Activated T-cell treated with anti-CD3 and anti-CD28 coated beads, Interleukin-2, amount 50 U/mL, for 24 hours (primary cell): Measurements from ENCODE around the gene ENKUR.

ENCODE experiments used
- DNase-seq: peaks from one replicate; pipeline ENCODE4 v3.0.0-alpha.2; 2020
- H3K27ac Mint-ChIP-seq: 2 replicates; pipeline ENCODE4 v1.8.0; 2020; ENCODE audit warnings: mild to moderate bottlenecking, mixed read lengths
- H3K27me3 Mint-ChIP-seq: 2 replicates; pipeline ENCODE4 v1.8.0; 2020; ENCODE audit warnings: mixed read lengths
- H3K36me3 Mint-ChIP-seq: 2 replicates; pipeline ENCODE4 v1.8.0; 2020; ENCODE audit warnings: low read depth, mixed read lengths
- H3K4me1 Mint-ChIP-seq: 2 replicates; pipeline ENCODE4 v1.8.0; 2020; ENCODE audit warnings: low read depth, mixed read lengths
- H3K4me3 Mint-ChIP-seq: 2 replicates; pipeline ENCODE4 v1.8.0; 2020; ENCODE audit warnings: mild to moderate bottlenecking, moderate library complexity, mixed read lengths
- H3K9me3 Mint-ChIP-seq: 2 replicates; pipeline ENCODE4 v1.8.0; 2020; ENCODE audit warnings: mixed read lengths

Gene ENKUR

GRCh38 chr10:25015828-25016375, at the start of gene ENKUR:
Gene ENKUR (minus strand): TSS chr10:25016158. CDS start chr10:25015936, 222 bp downstream.
- H3K4me1 Mint-ChIP-seq: peaks cover 32% of the 10 kb centered on the region
- DNase-seq: peak; percentile 88
- H3K27ac Mint-ChIP-seq: peak within 1 kb of the TSS; percentile 98
- H3K4me3 Mint-ChIP-seq: peak within 1 kb of the TSS; percentile 92
- peaks cover 11% of the 10 kb centered on the region for H3K36me3 Mint-ChIP-seq
- H3K9me3 Mint-ChIP-seq: peaks cover 3% of the 10 kb centered on the region
- no peaks in the 10 kb centered on the region for H3K27me3 Mint-ChIP-seq

- Mint-ChIP-seq H3K4me1 (peaks cover 10% of the 10 kb centered on the region), H3K4me3 (no peak overlapping the region), H3K9me3 (no peaks in the 10 kb centered on the region)
Measured at GRCh38 chr10:25064401-25064800, 48.4 kb upstream of the ENKUR start.

DNA sequence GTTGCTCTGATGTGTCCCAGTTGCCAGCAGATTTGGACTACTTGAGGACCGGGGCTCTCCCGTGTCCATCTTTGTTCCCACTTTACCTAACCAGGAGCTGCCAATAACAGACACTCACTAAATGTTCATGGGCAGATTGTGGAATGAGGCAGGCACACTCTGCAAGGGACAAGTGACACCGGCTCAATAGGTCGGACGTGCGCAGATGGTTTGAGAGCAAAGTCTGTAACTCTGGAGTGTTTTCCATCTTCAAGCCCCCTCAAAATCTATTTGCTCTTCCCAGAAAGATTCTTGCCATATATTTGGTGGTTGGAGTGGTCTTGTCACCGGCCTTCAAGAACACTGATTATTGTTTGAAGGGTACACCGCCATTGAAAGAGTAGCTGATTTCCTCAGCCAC, 47.7 kb upstream of the ENKUR start:
- Mint-ChIP-seq H3K27ac (no peak overlapping the region), H3K27me3 (peaks cover 11% of the 10 kb centered on the region), H3K4me3 (no peak overlapping the region), H3K36me3 (no peaks in the 10 kb centered on the region), H3K4me1 (peaks cover 10% of the 10 kb centered on the region), H3K9me3 (no peaks in the 10 kb centered on the region)
- DNase-seq: no peak

More at GRCh38 chr10:25064401-25064800, 48.4 kb upstream of the ENKUR start:
- Mint-ChIP-seq H3K27me3 (peaks cover 11% of the 10 kb centered on the region), H3K27ac (no peak overlapping the region), H3K36me3 (no peaks in the 10 kb centered on the region)
- DNase-seq: no peak

DNA sequence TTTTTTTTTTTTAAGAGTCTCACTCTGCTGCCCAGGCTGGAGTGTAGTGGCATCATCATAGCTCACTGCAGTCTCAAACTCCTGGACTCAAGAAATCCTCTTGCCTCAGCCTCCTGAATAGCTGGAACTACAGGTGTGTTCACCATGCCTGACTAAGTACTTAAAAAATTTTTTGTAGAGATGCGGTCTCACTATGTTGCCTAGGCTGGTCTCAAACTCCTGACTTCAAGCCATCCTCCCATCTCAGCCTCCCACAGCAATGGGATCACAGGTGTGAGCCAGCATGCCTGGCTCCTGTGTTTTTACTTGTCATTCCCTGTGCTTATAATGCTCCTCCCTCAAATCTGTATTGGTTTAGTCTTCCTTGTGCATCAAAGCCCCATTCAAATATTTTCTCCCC, 47.2 kb upstream of the ENKUR start:
- Mint-ChIP-seq H3K4me1 (peaks cover 10% of the 10 kb centered on the region), H3K36me3 (no peaks in the 10 kb centered on the region), H3K27ac (no peak overlapping the region), H3K27me3 (peaks cover 9% of the 10 kb centered on the region), H3K4me3 (no peak overlapping the region), H3K9me3 (no peaks in the 10 kb centered on the region)
- DNase-seq: no peak

- H3K27ac Mint-ChIP-seq: peak overlapping the region; percentile 84
- no peak overlapping the region for H3K4me3 Mint-ChIP-seq
- no peaks in the 10 kb centered on the region for H3K9me3 Mint-ChIP-seq
- H3K4me1 Mint-ChIP-seq: peaks cover 10% of the 10 kb centered on the region
- no peak for DNase-seq
- H3K27me3 Mint-ChIP-seq: peaks cover 8% of the 10 kb centered on the region
- no peaks in the 10 kb centered on the region for H3K36me3 Mint-ChIP-seq
Measured at GRCh38 chr10:25061711-25062449, 45.9 kb upstream of the ENKUR start.

- H3K27me3 Mint-ChIP-seq: peaks cover 8% of the 10 kb centered on the region
- H3K36me3 Mint-ChIP-seq: no peaks in the 10 kb centered on the region
- H3K9me3 Mint-ChIP-seq: no peaks in the 10 kb centered on the region
- H3K4me3 Mint-ChIP-seq: no peak overlapping the region
- no peak for DNase-seq
- H3K4me1 Mint-ChIP-seq: peaks cover 10% of the 10 kb centered on the region
- H3K27ac Mint-ChIP-seq: no peak overlapping the region
Measured at GRCh38 chr10:25061125-25061524, 45.2 kb upstream of the ENKUR start.

DNA sequence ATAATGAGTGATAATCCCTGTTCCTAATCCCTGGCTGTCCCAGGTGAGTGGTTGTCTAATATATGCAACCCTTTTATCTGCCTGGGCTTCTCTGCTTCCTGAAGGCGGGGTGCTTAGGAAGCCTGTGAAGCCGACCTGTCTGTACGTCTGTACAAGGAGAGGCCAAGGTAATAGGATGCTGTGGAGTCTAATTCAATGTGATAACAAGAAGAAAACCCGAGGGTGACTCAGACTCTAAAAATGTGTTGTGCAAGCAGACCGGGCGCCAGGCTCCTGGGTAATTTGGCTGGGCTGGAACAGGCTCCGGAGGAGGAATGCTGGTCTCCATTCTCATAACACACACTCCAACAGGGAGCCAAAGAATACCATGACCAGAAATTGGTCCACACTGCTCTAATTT, 44.0 kb upstream of the ENKUR start:
- Mint-ChIP-seq H3K27ac (no peak overlapping the region), H3K4me3 (no peak overlapping the region), H3K27me3 (peaks cover 8% of the 10 kb centered on the region), H3K4me1 (peaks cover 10% of the 10 kb centered on the region), H3K36me3 (no peaks in the 10 kb centered on the region), H3K9me3 (no peaks in the 10 kb centered on the region)
- DNase-seq: no peak

DNA sequence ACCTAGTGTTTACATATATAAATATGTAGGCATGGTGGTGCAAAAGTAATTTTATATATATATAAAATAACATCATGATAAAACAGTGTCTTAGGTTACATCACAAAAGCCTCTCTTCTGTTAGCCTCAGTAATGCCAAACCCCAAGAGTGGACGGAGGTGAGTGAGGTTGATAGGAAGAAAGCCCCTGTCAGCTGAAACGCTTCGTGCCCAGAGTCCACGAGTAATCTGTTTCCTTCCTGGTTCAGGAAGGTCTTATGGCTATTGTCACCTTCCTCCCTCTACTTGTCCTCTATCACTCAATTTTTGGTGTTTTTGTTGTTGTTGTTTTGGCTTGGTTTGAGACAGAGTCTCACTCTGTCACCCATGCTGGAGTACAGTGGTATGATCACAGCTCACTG, 41.9 kb upstream of the ENKUR start:
- no peak for DNase-seq
- Mint-ChIP-seq H3K9me3 (no peaks in the 10 kb centered on the region), H3K4me1 (peaks cover 6% of the 10 kb centered on the region), H3K27ac (no peak overlapping the region), H3K27me3 (no peaks in the 10 kb centered on the region), H3K36me3 (no peaks in the 10 kb centered on the region), H3K4me3 (no peak overlapping the region)

GRCh38 chr10:25056726-25057125, 40.8 kb upstream of the ENKUR start:
- H3K9me3 Mint-ChIP-seq: no peaks in the 10 kb centered on the region
- H3K4me3 Mint-ChIP-seq: no peak overlapping the region
- no peaks in the 10 kb centered on the region for H3K36me3 Mint-ChIP-seq
- no peak overlapping the region for H3K27ac Mint-ChIP-seq
- no peaks in the 10 kb centered on the region for H3K4me1 Mint-ChIP-seq
- no peak for DNase-seq
- H3K27me3 Mint-ChIP-seq: no peaks in the 10 kb centered on the region

DNA sequence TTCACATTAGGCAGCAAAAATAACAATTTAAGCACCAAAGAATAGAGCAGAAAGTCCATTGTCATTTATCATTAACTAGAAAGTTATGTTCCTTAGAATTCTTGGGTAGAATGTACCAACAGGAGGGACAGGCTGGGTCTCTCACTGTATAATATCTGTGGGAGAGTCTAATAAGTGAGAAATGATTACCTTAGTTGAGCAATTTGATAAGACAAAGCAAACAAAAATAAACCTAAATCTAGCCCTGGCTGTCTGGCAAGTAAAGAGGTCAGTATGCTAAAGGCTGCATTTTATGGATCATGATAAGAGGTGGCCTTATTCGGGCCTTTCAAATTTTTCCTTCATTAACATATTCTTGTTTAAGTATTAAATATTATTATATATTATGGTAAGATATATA, 36.1 kb upstream of the ENKUR start:
- Mint-ChIP-seq H3K9me3 (no peaks in the 10 kb centered on the region), H3K36me3 (no peaks in the 10 kb centered on the region), H3K27me3 (peaks cover 23% of the 10 kb centered on the region), H3K4me1 (no peaks in the 10 kb centered on the region), H3K4me3 (no peak overlapping the region), H3K27ac (no peak overlapping the region)
- DNase-seq: no peak

DNA sequence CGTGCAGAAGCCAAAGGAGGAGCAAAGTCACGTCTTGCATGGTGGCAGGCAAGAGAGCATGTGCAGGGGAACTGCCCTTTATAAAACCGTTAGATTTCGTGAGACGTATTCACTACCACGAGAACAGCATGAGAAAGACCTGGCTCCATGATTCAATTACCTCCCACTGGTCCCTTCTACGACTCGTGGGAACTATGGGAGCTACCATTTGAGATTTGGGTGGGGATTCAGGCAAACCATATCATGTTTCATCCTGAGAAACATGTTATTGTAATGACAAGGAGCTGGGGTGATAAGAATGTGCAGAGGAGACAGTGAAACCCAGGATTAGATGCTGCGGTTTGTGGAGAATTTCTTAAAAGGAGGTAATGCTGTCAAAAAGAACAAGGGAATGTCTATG, 34.4 kb upstream of the ENKUR start:
- Mint-ChIP-seq H3K27me3 (peaks cover 28% of the 10 kb centered on the region), H3K4me1 (no peaks in the 10 kb centered on the region), H3K27ac (no peak overlapping the region), H3K4me3 (no peak overlapping the region), H3K9me3 (no peaks in the 10 kb centered on the region), H3K36me3 (no peaks in the 10 kb centered on the region)
- no peak for DNase-seq

DNA sequence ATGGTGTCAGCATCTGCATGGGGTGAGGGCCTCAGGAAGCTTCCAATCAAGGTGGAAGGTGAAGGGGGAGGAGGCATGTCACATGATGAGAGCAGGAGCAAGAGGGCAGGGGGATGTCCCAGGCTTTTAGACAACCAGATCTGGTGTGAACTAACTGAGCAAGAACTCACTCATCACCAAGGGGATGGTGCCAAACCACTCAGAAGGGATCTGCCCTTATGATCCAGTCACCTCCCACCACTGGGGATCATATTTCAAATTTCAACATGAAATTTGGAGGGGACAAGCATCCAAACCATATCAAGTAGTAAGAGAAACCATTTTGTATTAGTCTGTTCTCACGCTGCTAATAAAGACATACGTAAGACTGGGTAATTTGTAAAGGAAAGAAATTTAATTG, 34.0 kb upstream of the ENKUR start:
- H3K4me3 Mint-ChIP-seq: no peak overlapping the region
- H3K27me3 Mint-ChIP-seq: peaks cover 28% of the 10 kb centered on the region
- H3K27ac Mint-ChIP-seq: no peak overlapping the region

GRCh38 chr10:25048450-25048849, 32.5 kb upstream of the ENKUR start:
- DNase-seq: no peak
- Mint-ChIP-seq H3K36me3 (no peaks in the 10 kb centered on the region), H3K4me3 (no peak overlapping the region), H3K27me3 (peaks cover 37% of the 10 kb centered on the region), H3K4me1 (no peaks in the 10 kb centered on the region), H3K27ac (no peak overlapping the region), H3K9me3 (no peaks in the 10 kb centered on the region)

More for the DNA sequence above, 34.0 kb upstream of the ENKUR start:
- DNase-seq: no peak
- no peaks in the 10 kb centered on the region for H3K36me3 Mint-ChIP-seq
- no peaks in the 10 kb centered on the region for H3K4me1 Mint-ChIP-seq
- no peaks in the 10 kb centered on the region for H3K9me3 Mint-ChIP-seq

DNA sequence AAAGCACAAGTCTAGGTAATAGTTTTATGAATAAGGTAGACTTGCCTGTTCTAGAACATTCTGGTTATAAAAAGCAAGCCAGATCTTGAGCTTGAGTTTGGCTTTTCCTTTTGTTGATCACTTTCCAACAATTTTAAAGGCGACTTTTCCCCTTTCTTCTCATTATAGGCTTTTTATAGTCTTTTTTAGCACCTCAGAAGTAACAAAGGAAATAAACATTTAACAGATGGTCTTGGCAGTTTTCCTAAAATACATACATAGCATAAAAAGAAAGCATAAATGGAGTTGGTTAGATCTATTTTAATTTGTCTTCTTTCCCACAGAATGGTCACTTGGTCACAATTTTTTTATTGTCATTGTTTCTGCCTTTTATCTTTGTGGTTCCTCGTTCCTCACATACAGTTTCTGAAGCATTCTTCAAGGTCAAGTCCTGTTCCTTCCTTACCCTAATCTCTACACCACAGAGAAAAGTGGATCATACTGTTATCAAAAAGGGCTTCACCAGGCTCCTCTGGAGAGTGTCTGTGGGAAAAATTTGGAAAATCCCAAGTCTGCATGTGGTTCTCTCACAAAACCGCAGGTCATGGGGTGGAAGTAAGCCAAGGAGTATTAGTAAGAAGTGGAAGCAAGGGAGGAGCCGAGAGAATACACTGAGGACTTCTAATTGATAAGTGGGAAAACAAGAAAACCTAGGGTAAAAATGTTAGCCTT, 31.8 kb upstream of the ENKUR start:
- H3K4me1 Mint-ChIP-seq: no peaks in the 10 kb centered on the region
- H3K4me3 Mint-ChIP-seq: no peak overlapping the region
- no peaks in the 10 kb centered on the region for H3K9me3 Mint-ChIP-seq
- H3K36me3 Mint-ChIP-seq: no peaks in the 10 kb centered on the region
- no peak for DNase-seq
- H3K27me3 Mint-ChIP-seq: peaks cover 37% of the 10 kb centered on the region
- H3K27ac Mint-ChIP-seq: no peak overlapping the region

DNA sequence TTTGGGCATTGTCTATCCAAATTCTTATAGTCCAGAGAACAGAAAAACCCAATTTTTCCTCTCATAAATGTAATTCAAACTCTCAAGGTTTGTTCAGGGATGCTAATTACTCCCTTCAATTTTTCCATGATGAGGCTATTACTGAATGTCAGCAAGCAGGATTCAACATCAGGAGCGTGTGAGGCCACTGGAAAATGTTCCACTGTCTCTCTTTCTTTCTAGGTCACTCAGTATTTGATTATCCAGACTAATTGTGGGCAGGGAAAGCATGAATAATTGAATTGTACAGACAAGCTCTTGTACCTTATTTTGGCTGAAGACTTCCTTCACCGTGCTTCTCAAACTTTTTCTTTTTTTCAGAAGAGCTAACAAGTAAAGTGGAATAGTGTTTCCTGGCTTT, 31.1 kb upstream of the ENKUR start:
- H3K27ac Mint-ChIP-seq: no peak overlapping the region
- H3K9me3 Mint-ChIP-seq: no peaks in the 10 kb centered on the region
- no peak overlapping the region for H3K4me3 Mint-ChIP-seq
- no peaks in the 10 kb centered on the region for H3K36me3 Mint-ChIP-seq
- H3K27me3 Mint-ChIP-seq: peaks cover 37% of the 10 kb centered on the region
- H3K4me1 Mint-ChIP-seq: no peaks in the 10 kb centered on the region
- DNase-seq: no peak
